IMR-90 (cell line): Measurements from ENCODE around the gene SLC66A2. TPM values are rescaled to one million over a fixed set of nuclear protein-coding genes. Genes with fewer than 3 reads are reported as not detected.
A peak's percentile ranks its signal among the peaks of the same experiment; 100 is the strongest.

Experiments
- ATAC-seq: fragments of 200-7000 bp; cut with Tn5 transposase; 2 replicates; pipeline ENCODE4 v1.9.1; 2020; ENCODE audit warnings: low read depth, mild to moderate bottlenecking, moderate library complexity
- BruUV-seq: library from RNA; stranded (reverse); fragments of 400-500 nt; replicated peaks from 2 replicates; lab custom pipeline; 2021; lab: Mats Ljungman, UMichigan
- CTCF ChIA-PET: fragments of 300-600 bp; formaldehyde crosslinking; extraction: SDS; loops from one replicate; lab custom pipeline; 2021; ENCODE audit warnings: antibody characterized with exemption; lab: Yijun Ruan, JAX
- POLR2A ChIA-PET: fragments of 300-600 bp; sonication (Branson Sonifier 250); formaldehyde crosslinking; loops from one replicate; lab custom pipeline; 2022; ENCODE audit warnings: antibody characterized with exemption; ENCODE audit not compliant: unreplicated experiment; lab: Charles Lee
- DNase-seq: peaks from one replicate; pipeline ENCODE4 v3.0.0; 2013
- H2AFZ ChIP-seq: replicated peaks from 2 replicates; pipeline ENCODE3; 2013; ENCODE audit warnings: low read length, mild to moderate bottlenecking; ENCODE audit not compliant: poor library complexity
- H2AK5ac ChIP-seq: 2 replicates; pipeline ENCODE4 v1.6.1; 2013; ENCODE audit warnings: low read depth, low read length, inconsistent platforms
- H2AK9ac ChIP-seq: replicated peaks from 2 replicates; pipeline ENCODE3; 2013; ENCODE audit warnings: mild to moderate bottlenecking, low read depth, low read length, moderate library complexity; ENCODE audit not compliant: poor library complexity
- H2BK120ac ChIP-seq: 2 replicates; pipeline ENCODE4 v1.6.1; 2013; ENCODE audit warnings: low read depth, low read length, inconsistent platforms
- H2BK15ac ChIP-seq: 3 replicates; pipeline ENCODE4 v1.6.1; 2013; ENCODE audit warnings: low read depth, low read length, inconsistent platforms
- H2BK20ac ChIP-seq: 2 replicates; pipeline ENCODE4 v1.6.1; 2013; ENCODE audit warnings: low read depth, mild to moderate bottlenecking, inconsistent platforms, low read length, moderate library complexity
- H2BK5ac ChIP-seq: 2 replicates; pipeline ENCODE4 v1.6.1; 2013; ENCODE audit warnings: mild to moderate bottlenecking, low read depth, low read length, inconsistent platforms; ENCODE audit not compliant: poor library complexity, severe bottlenecking
- H3K14ac ChIP-seq: replicated peaks from 2 replicates; pipeline ENCODE4 v1.6.1; 2013; ENCODE audit warnings: low read depth, low read length, inconsistent platforms
- H3K18ac ChIP-seq: 2 replicates; pipeline ENCODE4 v1.6.1; 2013; ENCODE audit warnings: low read depth, low read length, control low read depth
- H3K23ac ChIP-seq: 2 replicates; pipeline ENCODE4 v1.6.1; 2013; ENCODE audit warnings: low read depth, low read length, inconsistent platforms
- H3K27ac ChIP-seq: 2 replicates; pipeline ENCODE4 v1.5.1; 2013; ENCODE audit warnings: mild to moderate bottlenecking, control low read depth, low read length; ENCODE audit not compliant: insufficient read depth
- H3K27me3 ChIP-seq: 2 replicates; pipeline ENCODE4 v1.6.1; 2013; ENCODE audit warnings: low read length; ENCODE audit not compliant: control insufficient read depth, insufficient read depth
- H3K36me3 ChIP-seq: 2 replicates; pipeline ENCODE4 v1.6.1; 2013; ENCODE audit warnings: low read length, mixed read lengths; ENCODE audit not compliant: control insufficient read depth, insufficient read depth
- H3K4ac ChIP-seq: 2 replicates; pipeline ENCODE4 v1.6.1; 2013; ENCODE audit warnings: low read depth, low read length, inconsistent platforms
- H3K4me1 ChIP-seq: 2 replicates; pipeline ENCODE4 v1.6.1; 2013; ENCODE audit warnings: low read length, mixed read lengths; ENCODE audit not compliant: control insufficient read depth, insufficient read depth
- H3K4me2 ChIP-seq: 2 replicates; pipeline ENCODE4 v1.6.1; 2013; ENCODE audit warnings: low read depth, mild to moderate bottlenecking, control low read depth, low read length, moderate library complexity
- H3K4me3 ChIP-seq: 2 replicates; pipeline ENCODE4 v1.5.1; 2013; ENCODE audit warnings: low read depth, mild to moderate bottlenecking, control low read depth, low read length, moderate library complexity; ENCODE audit not compliant: insufficient read depth
- H3K56ac ChIP-seq: 2 replicates; pipeline ENCODE4 v1.6.1; 2013; ENCODE audit warnings: low read length, inconsistent platforms; ENCODE audit not compliant: insufficient read depth; ENCODE audit errors: extremely low read depth
- H3K79me1 ChIP-seq, 2 experiments: 2 replicates each; pipeline ENCODE4 v1.6.1; 2013; ENCODE audit warnings: low read length in 2 of 2, inconsistent platforms in 1 of 2, low read depth in 1 of 2
- H3K9ac ChIP-seq: 2 replicates; pipeline ENCODE4 v1.6.1; 2013; ENCODE audit warnings: low read depth, low read length, control low read depth
- H3K9me1 ChIP-seq: 2 replicates; pipeline ENCODE4 v1.6.1; 2013; ENCODE audit warnings: low read length, inconsistent platforms; ENCODE audit not compliant: insufficient read depth
- H3K9me3 ChIP-seq: 2 replicates; pipeline ENCODE4 v1.6.1; 2013; ENCODE audit warnings: low read length; ENCODE audit not compliant: control insufficient read depth, insufficient read depth
- H4K20me1 ChIP-seq: 2 replicates; pipeline ENCODE4 v1.6.1; 2013; ENCODE audit warnings: low read length, inconsistent platforms; ENCODE audit not compliant: insufficient read depth
- H4K5ac ChIP-seq: 2 replicates; pipeline ENCODE4 v1.6.1; 2013; ENCODE audit warnings: mild to moderate bottlenecking, low read depth, low read length, control low read depth
- H4K8ac ChIP-seq, 2 experiments: 2 replicates each; pipeline ENCODE4 v1.6.1; 2013; ENCODE audit warnings: low read depth in 2 of 2, low read length in 2 of 2, control low read depth in 1 of 2, inconsistent platforms in 1 of 2
- H4K91ac ChIP-seq: 2 replicates; pipeline ENCODE4 v1.6.1; 2013; ENCODE audit warnings: low read depth, low read length, inconsistent platforms; ENCODE audit not compliant: insufficient read depth
- BHLHE40 ChIP-seq: fragments of 150-350 bp; IDR thresholded peaks from 2 replicates; pipeline ENCODE4 v1.6.1; 2016; ENCODE audit warnings: mild to moderate bottlenecking, low read depth, low read length
- CEBPB ChIP-seq: IDR thresholded peaks from 2 replicates; pipeline ENCODE4 v1.6.1; 2012; ENCODE audit warnings: low read depth, low read length, improper control_type of control experiment
- CHD1 ChIP-seq: IDR thresholded peaks from 2 replicates; pipeline ENCODE4 v1.6.1; 2012; ENCODE audit warnings: low read depth, low read length, improper control_type of control experiment
- CTCF ChIP-seq: conservative IDR thresholded peaks from 2 replicates; pipeline ENCODE4 v1.5.1; 2012; ENCODE audit warnings: mild to moderate bottlenecking, low read depth, low read length, improper control_type of control experiment
- ELK1 ChIP-seq: fragments of 150-350 bp; IDR thresholded peaks from 2 replicates; pipeline ENCODE4 v1.6.1; 2016; ENCODE audit warnings: low read depth, mild to moderate bottlenecking, low read length, moderate library complexity, borderline replicate concordance
- FOS ChIP-seq: fragments of 150-350 bp; IDR thresholded peaks from 2 replicates; pipeline ENCODE4 v1.6.1; 2016; ENCODE audit warnings: low read depth, low read length
- MAZ ChIP-seq: IDR thresholded peaks from 2 replicates; pipeline ENCODE4 v1.6.1; 2012; ENCODE audit warnings: low read depth, mild to moderate bottlenecking, low read length, improper control_type of control experiment, moderate library complexity, borderline replicate concordance
- MXI1 ChIP-seq: IDR thresholded peaks from 2 replicates; pipeline ENCODE4 v1.6.1; 2012; ENCODE audit warnings: low read depth, mild to moderate bottlenecking, low read length, moderate library complexity, borderline replicate concordance
- NFE2L2 ChIP-seq: fragments of 150-350 bp; IDR thresholded peaks from 2 replicates; pipeline ENCODE4 v1.6.1; 2016; ENCODE audit warnings: low read depth, mild to moderate bottlenecking, low read length
- POLR2A ChIP-seq: IDR thresholded peaks from 2 replicates; pipeline ENCODE4 v1.6.1; 2012; ENCODE audit warnings: mild to moderate bottlenecking, low read depth, low read length
- RAD21 ChIP-seq: IDR thresholded peaks from 2 replicates; pipeline ENCODE4 v1.6.1; 2012; ENCODE audit warnings: low read length, improper control_type of control experiment
- RFX5 ChIP-seq: IDR thresholded peaks from 2 replicates; pipeline ENCODE4 v1.8.0; 2012; ENCODE audit warnings: low read depth, mild to moderate bottlenecking, low read length, moderate library complexity
- SMC3 ChIP-seq: fragments of 150-350 bp; IDR thresholded peaks from 2 replicates; pipeline ENCODE4 v1.6.1; 2016; ENCODE audit warnings: low read depth, mild to moderate bottlenecking, antibody characterized with exemption, low read length, moderate library complexity
- USF2 ChIP-seq: fragments of 150-350 bp; IDR thresholded peaks from 2 replicates; pipeline ENCODE4 v1.6.1; 2017; ENCODE audit warnings: mild to moderate bottlenecking, antibody characterized with exemption, low read length, low read depth
- WGBS, 2 experiments: methylation state at CpG; one replicate each; pipeline versions ENCODE4 v1.1.5 to v1.1.7; 2013; ENCODE audit warnings: missing lambda C conversion rate in 2 of 2; ENCODE audit not compliant: insufficient read length in 1 of 2; ENCODE audit errors: extremely low coverage in 2 of 2; 5-methylcytosine and 5-hydroxymethylcytosine counted together
- dilution Hi-C: fragments of 300-500 bp; cut with HindIII; formaldehyde crosslinking; loops from one replicate; pipeline ENCODE4 v1.14.3; 2018; ENCODE audit warnings: low sequenced_read_pairs; ENCODE audit not compliant: unreplicated experiment
- in situ Hi-C: fragments of 300-500 bp; cut with MboI; formaldehyde crosslinking; loops from 3 replicates; pipeline ENCODE4 v1.14.3; 2019; ENCODE audit warnings: low sequenced_read_pairs, inconsistent platforms, mixed read lengths
- intact Hi-C: fragments of 100-400 bp; cut with micrococcal nuclease; formaldehyde crosslinking; loops from 2 replicates; pipeline ENCODE4 v1.10.0; 2022
- polyA plus RNA-seq, 3 experiments: library from polyadenylated mRNA; depleted of rRNA; stranded (reverse); fragments of >200 nt; gene quantifications; 2 replicates each; pipeline ENCODE4 v1.2.3, GENCODE V29; 2012; ENCODE audit warnings: low replicate concordance in 1 of 3
- total RNA-seq: library from RNA; depleted of rRNA; stranded (reverse); fragments of >200 nt; gene quantifications from 2 replicates; pipeline ENCODE4 v1.2.3, GENCODE V29; 2012

Gene SLC66A2
- total and polyA plus RNA-seq, 2 of the 4 experiments (the other 2 are of a cell fraction), result 17.6 to 23.5 TPM

- Histone ChIP-seq H4K5ac (no peak overlapping the region), H3K18ac (no peak overlapping the region), H3K36me3 (no peaks in the 10 kb centered on the region), H4K91ac (peak overlapping the region; percentile 50; the same call in 1 of the 2 replicates), H2AK9ac (no peak overlapping the region), H3K14ac (no peak overlapping the region), H3K9me3 (no peaks in the 10 kb centered on the region), H2BK5ac (peak overlapping the region; percentile 10), H3K9me1 (peaks cover 3% of the 10 kb centered on the region; the same call in 1 of the 2 replicates), H3K4me1 (peaks cover 7% of the 10 kb centered on the region), H3K27me3 (no peaks in the 10 kb centered on the region), H4K20me1 (peaks cover 6% of the 10 kb centered on the region; the same call in 1 of the 2 replicates), H2AK5ac (peak overlapping the region; percentile 75; the same call in 1 of the 2 replicates), H3K4me2 (no peak overlapping the region), H3K27ac (no peak overlapping the region), H4K8ac (no peak overlapping the region), H2BK15ac (no peak overlapping the region), H3K4ac (no peak overlapping the region; the same call in 1 of the 2 replicates), H2BK120ac (0 out of 2 replicates have a peak overlapping the region, but pooled peaks have one; percentile 46), H3K56ac (no peak overlapping the region), H3K79me1 (peaks cover 0 to 9% of the 10 kb centered on the region in 2 experiments; a peak in 2 of 4 replicates), H3K4me3 (no peak overlapping the region), H3K9ac (no peak overlapping the region), H2AFZ (no peak overlapping the region), H2BK20ac (no peak overlapping the region), H3K23ac (no peak overlapping the region)
- no peak for ATAC-seq
- in situ Hi-C loops (no loop called here), dilution Hi-C loops (no loop called here), intact Hi-C loops (loop anchor here (10.0 kb wide), 1 partner anchor 116 kb away; no protein-coding TSS in a partner anchor)
- no peak for TF ChIP-seq ELK1
- no peak for TF ChIP-seq CEBPB
- no peak for TF ChIP-seq SMC3
- TF ChIP-seq MXI1, result no peak
- TF ChIP-seq CTCF, result no peak
- TF ChIP-seq FOS, result no peak
- no peak for TF ChIP-seq BHLHE40
- no peak for TF ChIP-seq RAD21
- no peak for TF ChIP-seq RFX5
- TF ChIP-seq USF2, result no peak
- no peak for TF ChIP-seq POLR2A
- no peak for TF ChIP-seq CHD1
- TF ChIP-seq NFE2L2, result no peak
- TF ChIP-seq MAZ, result no peak
- CTCF ChIA-PET, result no interaction called here
- POLR2A ChIA-PET, result no interaction called here
- DNase-seq, result no peak
- 94% methylated on average over 6 of the region's 16 CpGs; no CpG with 5 or more reads in 1 of the 2 experiments for WGBS, 2 experiments
- BruUV-seq, result no TSS peak
Observed at GRCh38 chr18:79960921-79961526, 9.6 kb upstream of the SLC66A2 start.
